HepG2 (cell line): ENCODE data around the gene PCDH10. TPM values are rescaled to one million over a fixed set of nuclear protein-coding genes. Genes with fewer than 3 reads are reported as not detected.

Experiments
- ATAC-seq: fragments of 200-7000 bp; cut with Tn5 transposase; 3 replicates; pipeline ENCODE4 v1.9.1; 2020; ENCODE audit warnings: mild to moderate bottlenecking, moderate library complexity
- BruUV-seq: library from RNA; stranded (reverse); fragments of 400-500 nt; replicated peaks from 2 replicates; lab custom pipeline; 2021; lab: Mats Ljungman, UMichigan
- CTCF ChIA-PET: fragments of 300-600 bp; formaldehyde crosslinking; extraction: SDS; loops from one replicate; lab custom pipeline; 2021; ENCODE audit warnings: low total read pairs, inconsistent platforms, low intra/inter-chr PET ratio; lab: Yijun Ruan, JAX
- POLR2A ChIA-PET: fragments of 350-600 bp; sonication (Branson Sonifier 250); formaldehyde crosslinking; loops from one replicate; lab custom pipeline; 2020; ENCODE audit warnings: antibody characterized with exemption, inconsistent platforms; lab: Yijun Ruan, JAX
- DNase-seq: peaks from one replicate; pipeline ENCODE4 v3.0.0-alpha.2; 2015; ENCODE audit warnings: low spot score
- FAIRE-seq: peaks from 3 replicates; lab custom pipeline; 2011; peaks lifted over from hg19 to GRCh38; lab: Jason Lieb, UNC
- H2AFZ ChIP-seq: one replicate; pipeline ENCODE4 v1.6.1; 2011; ENCODE audit warnings: low read length, inconsistent platforms
- H3K27ac ChIP-seq: fragments of 300-600 bp; 3 replicates; pipeline ENCODE4 v1.8.0; 2011; ENCODE audit warnings: mixed run types, mild to moderate bottlenecking, mixed read lengths, low read length, inconsistent platforms; ENCODE audit not compliant: insufficient read depth; ENCODE audit errors: extremely low read length
- H3K27me3 ChIP-seq, 2 experiments: fragments of 200-600 bp in 1 of 2; 2 replicates in 1 of 2; 3 replicates in 1 of 2; pipeline versions ENCODE4 v1.6.0 to v1.8.0; 2011; ENCODE audit warnings: low read length in 2 of 2, mild to moderate bottlenecking in 2 of 2, moderate library complexity in 2 of 2, inconsistent platforms in 1 of 2; ENCODE audit not compliant: insufficient read depth in 2 of 2, control insufficient read depth in 1 of 2
- H3K36me3 ChIP-seq, 2 experiments: fragments of 200-600 bp in 1 of 2; replicated peaks in 1 of 2; 2 replicates in 1 of 2; 3 replicates in 1 of 2; pipeline versions ENCODE4 v1.5.1 to v1.8.0; 2011; ENCODE audit warnings: low read length in 2 of 2, inconsistent platforms in 1 of 2; ENCODE audit not compliant: insufficient read depth in 2 of 2, control insufficient read depth in 1 of 2
- H3K4me1 ChIP-seq: 2 replicates; pipeline ENCODE4 v1.5.1; 2012; ENCODE audit warnings: low read length, inconsistent platforms; ENCODE audit not compliant: insufficient read depth
- H3K4me2 ChIP-seq: 2 replicates; pipeline ENCODE4 v1.6.0; 2011; ENCODE audit warnings: low read depth, low read length, inconsistent platforms
- H3K4me3 ChIP-seq, 3 experiments: fragments of 200-600 bp in 1 of 3; sonication (generic), shearing (Covaris generic) in 1 of 3; replicated peaks in 1 of 3; 2 replicates each; pipeline ENCODE4 v1.5.1; 2011 to 2016; ENCODE audit warnings: low read length in 3 of 3, inconsistent platforms in 2 of 3, low read depth in 2 of 3, mild to moderate bottlenecking in 2 of 3, control low read depth in 1 of 3, mixed read lengths in 1 of 3; ENCODE audit not compliant: insufficient read depth in 1 of 3
- H3K79me2 ChIP-seq: one replicate; pipeline ENCODE4 v1.6.1; 2011; ENCODE audit warnings: low read length, inconsistent platforms; ENCODE audit not compliant: insufficient read depth
- H3K9ac ChIP-seq: 2 replicates; pipeline ENCODE4 v1.6.0; 2011; ENCODE audit warnings: mild to moderate bottlenecking, low read depth, low read length, inconsistent platforms; ENCODE audit not compliant: insufficient read depth
- H3K9me3 ChIP-seq: 2 replicates; pipeline ENCODE4 v1.5.1; 2012; ENCODE audit warnings: mild to moderate bottlenecking, low read length
- H4K20me1 ChIP-seq: 2 replicates; pipeline ENCODE4 v1.6.0; 2011; ENCODE audit warnings: inconsistent platforms, mild to moderate bottlenecking, low read length, moderate library complexity; ENCODE audit not compliant: insufficient read depth
- CENPT ChIP-seq: sonication (generic); formaldehyde crosslinking; IDR thresholded peaks from 2 replicates; pipeline ENCODE4 v1.8.0; 2022; ENCODE audit warnings: low read depth, mild to moderate bottlenecking, moderate library complexity, missing genetic modification reagents
- EEA1 ChIP-seq: sonication (generic); formaldehyde crosslinking; IDR thresholded peaks from 2 replicates; pipeline ENCODE4 v1.5.1; 2020; ENCODE audit warnings: mild to moderate bottlenecking, missing genetic modification reagents, borderline replicate concordance
- ETS1 ChIP-seq: sonication (generic); formaldehyde crosslinking; IDR thresholded peaks from 2 replicates; pipeline ENCODE4 v1.4.0; 2020; ENCODE audit warnings: missing genetic modification reagents
- HOXA7 ChIP-seq: sonication (generic); formaldehyde crosslinking; IDR thresholded peaks from 2 replicates; pipeline ENCODE4 v1.8.1; 2022; ENCODE audit warnings: mild to moderate bottlenecking, missing genetic modification reagents, moderate library complexity
- MAF1 ChIP-seq: sonication (generic); formaldehyde crosslinking; IDR thresholded peaks from 2 replicates; pipeline ENCODE4 v1.5.0; 2020; ENCODE audit warnings: missing genetic modification reagents, borderline replicate concordance
- NFAT5 ChIP-seq: sonication (generic); formaldehyde crosslinking; IDR thresholded peaks from 2 replicates; pipeline ENCODE4 v1.4.0; 2020; ENCODE audit warnings: missing genetic modification reagents
- PBX2 ChIP-seq: IDR thresholded peaks from 2 replicates; pipeline ENCODE4 v1.6.1; 2016; ENCODE audit warnings: control low read depth
- ZC3H4 ChIP-seq: sonication (generic); formaldehyde crosslinking; IDR thresholded peaks from 2 replicates; pipeline ENCODE4 v1.4.0; 2020; ENCODE audit warnings: missing genetic modification reagents, borderline replicate concordance
- ZNF10 ChIP-seq: sonication (generic); formaldehyde crosslinking; IDR thresholded peaks from 2 replicates; pipeline ENCODE4 v1.4.0; 2020; ENCODE audit warnings: mild to moderate bottlenecking, low read depth, missing genetic modification reagents, borderline replicate concordance
- ZNF441 ChIP-seq: sonication (generic); formaldehyde crosslinking; IDR thresholded peaks from 2 replicates; pipeline ENCODE4 v1.7.0; 2021; ENCODE audit warnings: missing genetic modification reagents, borderline replicate concordance
- ZNF451 ChIP-seq: sonication (generic); formaldehyde crosslinking; IDR thresholded peaks from 2 replicates; pipeline ENCODE4 v1.5.0; 2020; ENCODE audit warnings: mild to moderate bottlenecking, missing genetic modification reagents
- ZNF768 ChIP-seq: sonication (generic); formaldehyde crosslinking; IDR thresholded peaks from 2 replicates; pipeline ENCODE4 v1.4.0; 2020; ENCODE audit warnings: missing genetic modification reagents
- ZSCAN22 ChIP-seq: sonication (generic); formaldehyde crosslinking; IDR thresholded peaks from 2 replicates; pipeline ENCODE4 v1.4.0; 2020; ENCODE audit warnings: mild to moderate bottlenecking, missing genetic modification reagents
- ZXDC ChIP-seq: sonication (generic); formaldehyde crosslinking; IDR thresholded peaks from 2 replicates; pipeline ENCODE4 v1.5.0; 2020; ENCODE audit warnings: mild to moderate bottlenecking, missing genetic modification reagents
- WGBS: methylation state at CpG from one replicate; pipeline ENCODE4 v1.1.6; 2017; ENCODE audit warnings: low lambda C conversion rate; 5-methylcytosine and 5-hydroxymethylcytosine counted together
- in situ Hi-C: cut with HindIII; loops from 2 replicates; pipeline ENCODE4 v1.10.0; 2017; ENCODE audit warnings: low pct_unique_long_range_greater_than_20kb; ENCODE audit not compliant: extremely low pct_ligation_motif_present
- intact Hi-C: fragments of 100-400 bp; cut with micrococcal nuclease; formaldehyde crosslinking; loops from one replicate; pipeline ENCODE4 v1.10.0; 2022; ENCODE audit not compliant: unreplicated experiment
- polyA plus RNA-seq, 8 experiments: library from polyadenylated mRNA; depleted of rRNA in 3 of 8; stranded (reverse) in 7 of 8; unstranded in 1 of 8; fragments of >200 nt; fragmentation: Illumina TruSeq in 4 of 8; extraction: Trizol in 4 of 8; gene quantifications; 2 replicates each; pipeline versions ENCODE4 v1.2.1 to v1.2.3, GENCODE V29; 2011 to 2016; ENCODE audit warnings: low read depth in 4 of 8, missing spikeins in 1 of 8, mixed read lengths in 1 of 8; ENCODE audit not compliant: insufficient read depth in 1 of 8
- total RNA-seq, 5 experiments: library from RNA; depleted of rRNA; stranded (reverse); fragments of >200 nt; fragmentation: Illumina TruSeq; extraction: Trizol; gene quantifications; 2 replicates each; pipeline ENCODE4 v1.2.3, GENCODE V29; 2016; ENCODE audit warnings: low read depth in 1 of 5

The PCDH10 gene
- total and polyA plus RNA-seq, 2 of the 13 experiments (the other 11 are each of a cell fraction or from before 2014, with no cell fraction given), result not detected

- Histone ChIP-seq H3K9ac (no peak overlapping the region), H3K9me3 (no peaks in the 10 kb centered on the region), H3K79me2 (no peaks in the 10 kb centered on the region), H3K27me3 (peaks cover 0 to 8% of the 10 kb centered on the region in 2 experiments; a peak in 1 of 5 replicates), H2AFZ (no peak overlapping the region), H3K4me3 (no peak overlapping the region), H3K36me3 (no peaks in the 10 kb centered on the region), H3K4me1 (no peaks in the 10 kb centered on the region), H4K20me1 (no peaks in the 10 kb centered on the region), H3K4me2 (no peak overlapping the region), H3K27ac (no peak overlapping the region)
- no peak for DNase-seq
- FAIRE-seq, result no peak
- ChIA-PET CTCF (interaction anchor here (0.7 to 1.2 kb wide), 2 partner anchors 8 to 926 kb away, joined by 3 to 4 read pairs; no protein-coding TSS in a partner anchor), POLR2A (no interaction called here)
- intact Hi-C loops (no loop called here), in situ Hi-C loops (loop anchor here (10.0 kb wide), 1 partner anchor 337 kb away; no protein-coding TSS in a partner anchor)
- 41% methylated on average over 20 of the region's 23 CpGs for WGBS
- ATAC-seq, result no peak
- no TSS peak for BruUV-seq
- TF ChIP-seq ZC3H4, result no peak
- no peak for TF ChIP-seq HOXA7 (CRISPR knock-in tag)
- TF ChIP-seq ZNF768 (CRISPR knock-in tag), result no peak
- TF ChIP-seq ZSCAN22 (CRISPR knock-in tag), result no peak
- TF ChIP-seq ZXDC (CRISPR knock-in tag), result no peak
- no peak for TF ChIP-seq CENPT (CRISPR knock-in tag)
- TF ChIP-seq ZNF10, result no peak
- TF ChIP-seq MAF1 (CRISPR knock-in tag), result no peak
- TF ChIP-seq PBX2 (CRISPR knock-in tag), result no peak
- TF ChIP-seq ZNF441 (CRISPR knock-in tag), result no peak
- no peak for TF ChIP-seq EEA1 (CRISPR knock-in tag)
- TF ChIP-seq NFAT5 (CRISPR knock-in tag), result no peak
- no peak for TF ChIP-seq ETS1 (CRISPR knock-in tag)
- no peak for TF ChIP-seq ZNF451
Observed at GRCh38 chr4:133147286-133147821, 1.7 kb upstream of the PCDH10 start.
